ENCODE results near the gene IL36RN. TPM values are rescaled to one million over a fixed set of nuclear protein-coding genes. Genes with fewer than 3 reads are reported as not detected.
A peak's percentile ranks its signal among the peaks of the same experiment; 100 is the strongest.

Gene IL36RN
- total RNA-seq, 6 experiments from 2014 or later, result not detected

- intact Hi-C loops (cut with DNase I), result no loop called here
- Histone ChIP-seq H3K27ac (no peak overlapping the region), H3K27me3 (no peaks in the 10 kb centered on the region), H3K36me3 (no peaks in the 10 kb centered on the region), H3K4me1 (no peaks in the 10 kb centered on the region), H3K9me3 (no peaks in the 10 kb centered on the region), H3K4me3 (no peak overlapping the region)
- no peak for TF ChIP-seq POLR2A (IDR thresholded peaks at IDR 0.05)
- TF ChIP-seq CTCF (IDR thresholded peaks at IDR 0.05), result no peak
- no peak for ATAC-seq
- WGBS (ENCODE audit: insufficient coverage, low coverage, low lambda C conversion rate, missing lambda C conversion rate), result 74% methylated on average over 6 of the region's 6 CpGs
- no peak for DNase-seq
Measured at GRCh38 chr2:113105047-113105785, 46.2 kb downstream of the IL36RN start.

GRCh38 chr2:113111121-113111520, 52.1 kb downstream of the IL36RN start:
- no peaks in the 10 kb centered on the region for H3K36me3 ChIP-seq
- WGBS (ENCODE audit: insufficient coverage, low coverage, low lambda C conversion rate, missing lambda C conversion rate), result 50% methylated on average over 3 of the region's 3 CpGs

GRCh38 chr2:113111823-113112287, 52.9 kb downstream of the IL36RN start:
- H3K27ac ChIP-seq, result peak overlapping the region in 2 of 3 donors; percentile 20 to 52
- no peak for TF ChIP-seq CTCF (IDR thresholded peaks at IDR 0.05)
- TF ChIP-seq POLR2A (IDR thresholded peaks at IDR 0.05), result no peak
- no peaks in the 10 kb centered on the region for H3K27me3 ChIP-seq
- H3K9me3 ChIP-seq, result no peaks in the 10 kb centered on the region
- no peak overlapping the region for H3K4me3 ChIP-seq
- peaks cover 0 to 5% (median 0%) of the 10 kb centered on the region in 4 donors for H3K4me1 ChIP-seq
- DNase-seq (no peak), ATAC-seq (peak; percentile 70 to 93 (median 86))
- intact Hi-C loops (cut with DNase I), result no loop called here
- 28% methylated on average over 6 of the region's 6 CpGs for WGBS (ENCODE audit: insufficient coverage, low coverage, low lambda C conversion rate, missing lambda C conversion rate)
- no peaks in the 10 kb centered on the region for H3K36me3 ChIP-seq

More at GRCh38 chr2:113111121-113111520, 52.1 kb downstream of the IL36RN start:
- H3K9me3 ChIP-seq, result no peaks in the 10 kb centered on the region
- no peak overlapping the region for H3K27ac ChIP-seq
- H3K4me3 ChIP-seq, result no peak overlapping the region
- H3K27me3 ChIP-seq, result no peaks in the 10 kb centered on the region
- H3K4me1 ChIP-seq, result peaks cover 0 to 5% (median 0%) of the 10 kb centered on the region in 4 donors
- peak in 2 of 4 donors; percentile 9 to 31 for ATAC-seq
- intact Hi-C loops (cut with DNase I), result no loop called here
- TF ChIP-seq POLR2A (IDR thresholded peaks at IDR 0.05) (no peak), CTCF (IDR thresholded peaks at IDR 0.05) (no peak)
- no peak for DNase-seq

- DNase-seq (no peak), ATAC-seq (no peak)
- no peak overlapping the region for H3K4me3 ChIP-seq
- H3K27ac ChIP-seq, result peak overlapping the region in 2 of 3 donors; percentile 20 to 52
- intact Hi-C loops (cut with DNase I), result no loop called here
- WGBS (ENCODE audit: insufficient coverage, low coverage, low lambda C conversion rate, missing lambda C conversion rate), result 60% methylated on average over 8 of the region's 8 CpGs
- no peaks in the 10 kb centered on the region for H3K27me3 ChIP-seq
- H3K36me3 ChIP-seq, result no peaks in the 10 kb centered on the region
- TF ChIP-seq CTCF (IDR thresholded peaks at IDR 0.05) (no peak), POLR2A (IDR thresholded peaks at IDR 0.05) (no peak)
- peaks cover 0 to 5% (median 0%) of the 10 kb centered on the region in 4 donors for H3K4me1 ChIP-seq
- no peaks in the 10 kb centered on the region for H3K9me3 ChIP-seq
Measured at GRCh38 chr2:113112441-113112840, 53.4 kb downstream of the IL36RN start.

Data from right lobe of liver (tissue), 6 donors.